HG03469 (cell line): Measurements from ENCODE around the gene DUSP7.

ENCODE experiments used
- ATAC-seq: cut with Tn5 transposase; IDR thresholded peaks from one replicate; pipeline ENCODE4 v1.9.1; 2021; ENCODE audit warnings: mild to moderate bottlenecking, moderate library complexity, moderate number of reproducible peaks; ENCODE audit not compliant: unreplicated experiment

The DUSP7 gene

DNA sequence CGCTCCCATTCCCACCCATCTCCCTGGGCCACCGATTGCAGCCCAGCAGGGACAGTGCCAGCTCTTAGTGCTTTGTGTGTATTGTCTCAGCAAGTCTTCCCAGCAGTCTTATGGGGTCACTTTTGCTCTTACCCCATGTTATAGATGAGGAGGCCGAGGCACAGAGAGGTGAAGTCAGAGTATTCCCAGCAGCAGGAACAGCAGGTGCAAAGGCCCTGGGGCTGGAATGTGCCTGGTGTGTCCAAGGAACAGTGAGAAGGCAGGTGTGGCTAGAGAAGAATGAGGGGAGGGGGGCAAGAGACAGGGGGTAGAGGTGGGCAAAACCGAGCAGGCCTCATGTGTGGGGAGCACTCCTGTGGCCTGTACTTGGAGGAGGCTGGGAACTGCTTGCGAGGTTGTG lies 12.8 kb upstream of the DUSP7 start:
- no peak for ATAC-seq

DNA sequence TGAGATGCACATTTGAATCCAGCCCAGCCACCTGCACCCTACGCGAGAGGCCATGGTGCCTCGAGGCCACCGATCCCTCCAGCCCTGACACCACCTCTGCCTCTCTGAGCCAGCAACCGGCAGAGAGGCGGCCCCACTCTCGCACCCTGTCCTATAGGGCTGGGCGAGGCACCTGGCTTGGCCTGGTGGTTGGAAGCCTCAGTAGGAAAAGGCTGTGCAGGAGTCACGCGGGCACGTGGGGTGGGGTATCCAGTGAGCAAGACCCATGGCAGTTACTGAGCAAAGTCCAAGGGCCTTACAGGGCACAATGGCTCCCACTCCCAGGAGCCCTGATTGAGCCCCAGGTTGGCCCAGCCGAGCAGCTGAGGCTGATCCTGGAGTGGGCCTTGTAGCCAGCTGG lies 12.4 kb upstream of the DUSP7 start:
- no peak for ATAC-seq

DNA sequence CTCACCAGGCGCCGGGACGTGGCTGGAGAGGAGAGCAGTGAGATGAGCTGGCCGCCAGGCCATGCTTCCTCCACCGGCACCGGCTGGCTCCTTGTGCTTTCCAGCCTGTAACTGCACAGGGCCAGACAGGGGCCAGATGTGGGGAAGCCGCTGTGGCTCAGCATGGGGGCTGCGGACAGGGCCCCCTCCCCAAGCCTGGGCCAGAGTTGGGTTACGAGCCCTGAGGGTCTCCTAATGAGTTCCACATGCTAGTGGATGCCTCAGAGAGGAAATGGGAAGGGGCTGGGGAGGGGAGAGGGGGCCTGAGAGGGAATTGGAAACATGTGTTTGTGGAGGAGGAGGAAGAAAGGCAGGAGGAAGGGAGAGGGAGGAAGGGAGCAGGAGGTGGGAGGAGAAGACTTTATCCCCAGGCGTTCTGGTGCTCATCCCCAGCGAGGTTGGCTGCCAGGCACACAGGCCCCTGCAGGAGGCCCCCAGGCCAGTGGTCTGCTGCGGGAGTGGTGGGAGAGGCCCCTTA lies 11.7 kb upstream of the DUSP7 start:
- ATAC-seq, result no peak

- no peak for ATAC-seq
Observed at GRCh38 chr3:52067526-52067925, 11.2 kb upstream of the DUSP7 start.

- no peak for ATAC-seq
Observed at GRCh38 chr3:52067046-52067445, 10.7 kb upstream of the DUSP7 start.

- no peak for ATAC-seq
Observed at GRCh38 chr3:52065264-52065756, 8.9 kb upstream of the DUSP7 start.

DNA sequence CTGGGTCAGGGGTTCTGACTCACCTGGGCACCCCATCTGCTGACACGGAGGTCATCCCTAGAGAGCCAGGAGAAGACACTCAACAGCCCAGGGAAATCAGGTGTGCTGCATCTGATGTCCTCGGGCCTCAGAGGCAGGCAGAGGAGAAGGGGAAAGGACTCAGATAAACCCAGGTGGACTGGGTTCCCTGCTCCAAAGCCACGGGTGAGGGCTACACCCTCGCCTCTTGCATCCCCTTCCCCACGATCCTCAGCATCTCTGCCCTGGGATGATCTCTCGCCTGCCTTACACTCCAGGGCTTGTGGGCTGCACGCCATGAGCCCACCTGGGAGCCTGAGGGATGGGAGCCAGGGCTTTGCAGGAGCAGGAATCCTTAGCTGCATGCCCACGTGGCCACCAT lies 8.2 kb upstream of the DUSP7 start:
- ATAC-seq, result no peak

DNA sequence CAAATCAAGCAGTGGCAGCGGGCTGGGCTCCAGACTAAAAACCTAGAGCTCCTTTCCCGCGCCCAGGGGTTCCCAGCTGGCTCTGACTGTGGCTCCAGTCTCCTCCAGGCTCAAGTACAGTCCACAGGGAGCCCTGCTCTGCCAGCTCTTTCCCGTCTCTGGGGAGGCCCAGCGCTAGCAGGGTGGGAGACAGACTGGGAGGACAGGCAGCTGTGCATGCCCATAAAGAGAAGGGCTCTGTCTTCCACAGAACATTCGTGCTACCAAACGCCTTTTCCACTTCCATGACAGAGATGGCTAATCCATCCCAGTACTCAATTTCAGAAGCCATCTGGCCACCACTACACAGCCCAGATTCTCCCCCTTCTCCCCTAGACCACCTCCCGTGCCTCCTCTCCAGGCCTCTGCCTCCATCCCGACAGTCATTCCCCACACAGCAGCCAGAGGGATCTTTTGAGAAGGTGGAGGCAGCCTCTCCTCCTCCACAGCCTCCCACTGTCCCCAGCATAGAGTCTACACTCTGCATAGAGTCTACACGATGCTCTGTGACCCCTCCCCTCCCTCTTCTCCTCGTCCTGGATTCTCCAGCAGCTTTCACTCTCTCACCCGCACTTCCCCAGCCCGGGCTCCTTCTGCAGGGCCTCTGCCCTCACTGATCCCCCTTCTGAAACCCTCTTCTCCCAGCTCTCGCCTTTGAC lies 6.8 kb upstream of the DUSP7 start:
- ATAC-seq, result no peak

DNA sequence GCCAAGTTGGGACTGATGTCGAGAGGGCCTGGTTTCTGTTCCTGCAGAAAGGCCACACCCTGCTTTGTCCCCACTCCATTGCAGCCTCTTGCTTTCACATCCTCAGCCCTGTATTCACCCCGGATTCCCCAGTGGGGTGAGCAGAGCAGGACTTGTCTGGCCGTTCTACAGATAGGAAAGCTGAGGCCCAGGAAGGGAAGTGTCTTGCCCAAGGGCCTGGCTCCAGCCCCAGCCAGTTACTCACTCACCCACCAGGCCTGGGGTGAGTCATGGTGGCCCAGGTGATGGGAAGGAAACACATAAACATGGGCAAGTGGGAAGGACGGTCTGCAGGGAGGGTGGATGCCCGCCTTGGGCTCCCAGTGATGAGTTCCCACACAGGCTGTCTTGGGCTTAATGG lies 6.1 kb upstream of the DUSP7 start:
- ATAC-seq, result no peak

DNA sequence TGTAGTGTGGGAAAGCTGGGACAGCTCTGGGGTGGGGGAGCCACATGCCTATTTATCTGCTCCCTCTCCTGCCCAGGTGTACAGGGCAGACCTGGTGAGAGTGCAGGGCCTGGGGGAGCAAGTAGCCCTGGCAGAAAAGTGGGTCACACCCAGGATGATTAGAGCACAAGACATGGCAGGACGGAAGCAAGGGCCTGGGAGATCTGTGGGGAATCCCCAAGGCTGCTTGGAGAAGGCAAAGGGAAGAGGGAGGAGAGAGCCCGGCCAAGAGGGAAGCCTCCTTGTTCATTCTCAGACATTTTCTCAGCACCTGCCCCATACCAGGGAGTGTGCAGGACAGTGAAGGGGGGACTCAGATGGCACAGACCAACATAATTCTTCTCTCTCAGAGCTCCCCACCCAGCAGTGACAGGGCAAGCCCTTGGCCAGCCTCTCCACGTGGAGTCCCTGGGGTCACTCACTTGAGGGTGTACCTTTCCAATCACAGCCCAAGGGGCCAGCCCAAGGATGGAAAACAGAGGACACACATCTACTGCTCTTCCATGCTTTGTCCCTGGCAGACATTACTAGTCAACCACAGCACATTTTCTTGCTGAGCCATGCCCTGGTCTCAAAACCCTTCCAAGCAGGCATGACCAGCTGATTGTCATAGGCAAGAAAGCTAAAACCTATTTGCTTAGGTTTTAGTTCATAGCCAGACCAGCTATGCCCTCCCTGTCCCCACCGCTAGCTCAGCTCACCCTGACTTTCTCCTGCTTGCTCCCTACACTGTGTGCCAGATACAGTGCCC lies 4.9 kb upstream of the DUSP7 start:
- ATAC-seq, result no peak

DNA sequence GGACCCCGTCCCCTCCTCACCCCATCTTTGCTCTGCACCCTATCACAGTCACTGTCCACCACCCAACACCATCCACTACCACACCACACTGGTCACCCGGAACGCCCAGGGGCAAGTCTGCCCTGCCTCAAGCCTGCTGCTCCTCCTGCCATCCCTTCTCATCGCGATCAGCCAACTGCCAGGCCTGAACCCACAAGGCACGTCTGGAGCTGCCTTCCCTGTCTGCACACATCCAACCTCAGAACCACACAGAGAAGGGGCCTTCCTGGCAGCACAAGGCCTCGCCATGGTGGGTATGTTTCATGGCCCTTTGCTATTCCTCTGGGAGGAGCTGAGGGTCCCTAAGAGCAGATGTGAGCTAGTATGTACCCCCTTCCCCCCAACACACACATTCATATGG lies 3.4 kb upstream of the DUSP7 start:
- ATAC-seq, result no peak

GRCh38 chr3:52057812-52058495 lies 1.6 kb upstream of the DUSP7 start:
- ATAC-seq, result no peak

- ATAC-seq, result peak; percentile 66
Observed at GRCh38 chr3:52056968-52057811, 819 bp upstream of the DUSP7 start.

DNA sequence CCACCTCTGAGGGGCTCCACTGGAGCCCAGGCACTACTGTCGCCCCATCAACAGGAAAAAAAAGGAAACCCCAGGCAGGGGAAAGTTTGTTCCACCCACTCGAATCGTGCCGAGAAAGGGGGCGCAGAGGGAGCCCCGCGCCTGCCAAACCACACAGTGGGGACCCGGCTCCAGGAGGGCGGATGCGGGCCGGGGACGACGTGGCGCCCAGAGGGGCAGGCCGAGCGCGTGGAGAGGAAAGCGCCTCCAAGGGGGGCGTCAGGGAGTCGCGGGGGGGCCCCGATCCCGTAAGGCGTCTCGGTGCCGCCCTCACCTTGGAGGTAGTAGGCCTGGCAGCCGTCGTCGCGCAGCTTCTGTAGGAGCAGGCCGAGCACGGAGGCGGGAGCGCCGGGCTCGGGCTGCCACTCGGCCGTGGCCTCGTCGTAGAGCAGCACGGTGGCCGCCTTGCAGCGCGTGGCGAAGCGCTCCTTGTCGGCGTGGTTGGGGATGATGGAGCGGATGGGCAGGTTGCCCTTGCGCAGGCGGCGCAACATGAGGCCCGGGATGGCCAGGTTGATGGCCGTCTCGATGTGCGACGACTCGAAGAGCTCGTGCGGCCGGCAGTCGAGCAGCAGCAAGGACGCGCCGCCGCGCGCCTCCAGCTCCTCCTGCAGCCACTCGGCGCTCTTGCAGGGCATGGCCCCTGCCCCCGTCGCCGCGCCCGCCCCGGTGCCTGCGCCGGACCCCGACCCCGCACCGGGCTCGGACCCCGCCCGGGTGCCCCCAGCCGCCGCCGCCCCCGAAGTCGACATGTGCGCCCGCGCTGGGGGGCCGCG lies 627 bp downstream of the DUSP7 start:
- ATAC-seq, result no peak

- ATAC-seq, result no peak
Observed at GRCh38 chr3:52054661-52055511, 1.5 kb downstream of the DUSP7 start.

GRCh38 chr3:52053307-52054304 lies 2.8 kb downstream of the DUSP7 start:
- ATAC-seq, result no peak

DNA sequence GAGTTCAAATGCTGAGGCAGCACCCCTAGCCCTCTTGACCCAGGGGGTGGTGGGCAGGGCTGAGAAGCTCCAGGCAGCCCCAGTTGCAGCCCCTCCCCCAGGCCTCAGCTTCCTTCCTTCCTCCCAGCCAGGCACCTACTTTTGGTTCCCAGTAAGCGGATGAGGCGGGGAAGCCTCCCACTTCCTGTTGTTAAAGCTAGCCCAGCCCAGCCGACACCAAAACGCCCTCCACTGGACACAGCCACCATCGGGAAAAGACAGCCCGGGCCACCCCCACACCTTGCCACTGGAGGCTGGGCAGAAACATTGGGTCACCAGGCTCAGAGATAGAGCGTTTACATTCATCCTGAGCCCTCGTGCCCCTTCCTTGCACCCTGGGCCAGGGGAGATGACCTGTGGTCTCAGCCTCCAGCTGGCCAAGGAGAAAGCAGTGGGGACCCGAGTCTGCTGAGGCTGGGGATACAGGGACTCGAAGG lies 3.5 kb downstream of the DUSP7 start:
- ATAC-seq, result no peak
